ENCODE data around the gene VMO1. TPM values are rescaled to one million over a fixed set of nuclear protein-coding genes. Genes with fewer than 3 reads are reported as not detected.
A peak's percentile ranks its signal among the peaks of the same experiment; 100 is the strongest.

The VMO1 gene
- total and polyA plus RNA-seq, 9 of the 15 experiments (the other 6 are each of a cell fraction or from before 2014, with no cell fraction given) = 0.31 TPM; not detected in 8

GRCh38 chr17:4782652-4783051 is 3.5 kb downstream of the VMO1 start (continued):
- no peak for TF ChIP-seq HBP1 (CRISPR knock-in tag; IDR thresholded peaks at IDR 0.05)
- TF ChIP-seq NFXL1 (CRISPR knock-in tag; IDR thresholded peaks at IDR 0.05) = no peak
- no peak for TF ChIP-seq ZNF232 (CRISPR knock-in tag; IDR thresholded peaks at IDR 0.05)
- TF ChIP-seq ESRRA (IDR thresholded peaks at IDR 0.05; ENCODE audit: borderline replicate concordance, low read depth) = no peak
- TF ChIP-seq RAD21 (CRISPR knock-in tag; conservative IDR thresholded peaks at IDR 0.05 in 1 of 2, IDR thresholded peaks at IDR 0.05 in 1 of 2) = peak; percentile 10 to 65; a peak in 2 of 4 replicates
- TF ChIP-seq LARP7 (IDR thresholded peaks at IDR 0.05) = no peak
- no peak for TF ChIP-seq ZNF395 (CRISPR knock-in tag; IDR thresholded peaks at IDR 0.05)
- no peak for TF ChIP-seq FUS (optimal IDR thresholded peaks at IDR 0.05; ENCODE audit: low read depth, low read length)
- no peak for TF ChIP-seq UBTF (IDR thresholded peaks at IDR 0.05; ENCODE audit: borderline replicate concordance in 1 of 2, low read depth in 2 of 2, low read length in 2 of 2)
- TF ChIP-seq ZNF277 (CRISPR knock-in tag; IDR thresholded peaks at IDR 0.05; ENCODE audit: borderline replicate concordance) = no peak
- TF ChIP-seq CHD2 (IDR thresholded peaks at IDR 0.05; ENCODE audit: low read depth, low read length) = no peak
